Muscle of leg (tissue), 11 donors: ENCODE measurements around the gene AGBL5. TPM values are rescaled to one million over a fixed set of nuclear protein-coding genes. Genes with fewer than 3 reads are reported as not detected.
A peak's percentile ranks its signal among the peaks of the same experiment; 100 is the strongest.

Experiments used
- DNase-seq: peaks from one replicate; pipeline ENCODE4 v3.0.0; 2013
- H3K27ac ChIP-seq: one replicate; pipeline ENCODE4 v1.5.1; 2013; ENCODE audit warnings: mild to moderate bottlenecking, low read length, control low read depth
- H3K27me3 ChIP-seq: one replicate; pipeline ENCODE4 v1.6.1; 2013; ENCODE audit warnings: low read length; ENCODE audit not compliant: control insufficient read depth, insufficient read depth
- H3K36me3 ChIP-seq: one replicate; pipeline ENCODE4 v1.6.1; 2013; ENCODE audit warnings: low read length; ENCODE audit not compliant: control insufficient read depth, insufficient read depth
- H3K4me1 ChIP-seq: one replicate; pipeline ENCODE4 v1.6.1; 2013; ENCODE audit warnings: low read length; ENCODE audit not compliant: control insufficient read depth, insufficient read depth
- H3K4me3 ChIP-seq: one replicate; pipeline ENCODE4 v1.5.1; 2013; ENCODE audit warnings: low read length, control low read depth
- H3K9me3 ChIP-seq: replicated peaks from 2 replicates; pipeline ENCODE4 v1.6.1; 2013; ENCODE audit warnings: low read depth, low read length; ENCODE audit not compliant: control insufficient read depth
- WGBS: methylation state at CpG from one replicate; pipeline ENCODE4 v1.1.5; 2013; ENCODE audit warnings: missing lambda C conversion rate; ENCODE audit not compliant: insufficient coverage; 5-methylcytosine and 5-hydroxymethylcytosine counted together
- polyA plus RNA-seq, 8 donors: library from polyadenylated mRNA; unstranded; fragments of 120-200 nt; gene quantifications; one replicate each; pipeline versions ENCODE4 v1.2.1 to v1.2.3, GENCODE V29; 2013; ENCODE audit warnings: inconsistent platforms in 1 of 8, low replicate concordance in 1 of 8; ENCODE audit not compliant: insufficient read length in 8 of 8, insufficient read depth in 1 of 8
- total RNA-seq: library from RNA; stranded (reverse); fragments of 120-200 nt; gene quantifications from one replicate; pipeline ENCODE4 v1.2.4, GENCODE V29; 2013

Gene AGBL5
- total and polyA plus RNA-seq, 9 donors = 12.4 to 22.6 (median 20.4) TPM

GRCh38 chr2:27076323-27076722, 24.9 kb downstream of the AGBL5 start:
- Histone ChIP-seq H3K27ac (peak overlapping the region; percentile 20), H3K4me1 (peaks cover 84% of the 10 kb centered on the region), H3K4me3 (no peak overlapping the region), H3K27me3 (no peaks in the 10 kb centered on the region), H3K36me3 (no peaks in the 10 kb centered on the region), H3K9me3 (no peaks in the 10 kb centered on the region)
- DNase-seq = no peak
- WGBS = 50% methylated on average over 1 of the region's 4 CpGs

GRCh38 chr2:27077231-27077630, 25.8 kb downstream of the AGBL5 start:
- no peak for DNase-seq
- peaks cover 3% of the 10 kb centered on the region for H3K36me3 ChIP-seq
- H3K27ac ChIP-seq = peak overlapping the region; percentile 75
- whole genome bisulfite sequencing = 75% methylated on average over 7 of the region's 7 CpGs
- H3K9me3 ChIP-seq = no peaks in the 10 kb centered on the region
- peaks cover 89% of the 10 kb centered on the region for H3K4me1 ChIP-seq
- no peak overlapping the region for H3K4me3 ChIP-seq
- no peaks in the 10 kb centered on the region for H3K27me3 ChIP-seq

GRCh38 chr2:27078267-27079194, 27.1 kb downstream of the AGBL5 start, which contains the start of gene EMILIN1:
EMILIN1 (plus strand) TSS chr2:27078615; CDS start chr2:27079066, 451 bp downstream.
- H3K4me1 ChIP-seq = peaks cover 91% of the 10 kb centered on the region
- H3K27me3 ChIP-seq = no peaks in the 10 kb centered on the region
- WGBS = 1% methylated on average over 36 of the region's 41 CpGs
- peak; percentile 99 for DNase-seq
- H3K4me3 ChIP-seq = peak within 1 kb of the TSS; percentile 49
- peaks cover 10% of the 10 kb centered on the region for H3K36me3 ChIP-seq
- peak within 1 kb of the TSS; percentile 84 for H3K27ac ChIP-seq
- H3K9me3 ChIP-seq = no peaks in the 10 kb centered on the region

- Histone ChIP-seq H3K36me3 (peaks cover 14% of the 10 kb centered on the region), H3K27ac (peak overlapping the region; percentile 84), H3K4me3 (peak overlapping the region; percentile 49), H3K4me1 (peaks cover 91% of the 10 kb centered on the region), H3K27me3 (no peaks in the 10 kb centered on the region), H3K9me3 (no peaks in the 10 kb centered on the region)
- 29% methylated on average over 5 of the region's 14 CpGs for WGBS
- no peak for DNase-seq
These were observed 28.0 kb downstream of the AGBL5 start for GRCh38 chr2:27079233-27080139.

GRCh38 chr2:27080140-27080469, 28.6 kb downstream of the AGBL5 start:
- 37% methylated on average over 7 of the region's 7 CpGs for WGBS
- H3K27ac ChIP-seq = peak overlapping the region; percentile 33
- no peaks in the 10 kb centered on the region for H3K27me3 ChIP-seq
- no peak for DNase-seq
- no peaks in the 10 kb centered on the region for H3K9me3 ChIP-seq
- peak overlapping the region; percentile 49 for H3K4me3 ChIP-seq
- H3K36me3 ChIP-seq = peaks cover 14% of the 10 kb centered on the region
- H3K4me1 ChIP-seq = peaks cover 91% of the 10 kb centered on the region

GRCh38 chr2:27080603-27080936, 29.1 kb downstream of the AGBL5 start:
- no peaks in the 10 kb centered on the region for H3K27me3 ChIP-seq
- H3K27ac ChIP-seq = peak overlapping the region; percentile 83
- 54% methylated on average over 11 of the region's 14 CpGs for WGBS
- peaks cover 14% of the 10 kb centered on the region for H3K36me3 ChIP-seq
- peaks cover 91% of the 10 kb centered on the region for H3K4me1 ChIP-seq
- no peak for DNase-seq
- H3K4me3 ChIP-seq = no peak overlapping the region
- no peaks in the 10 kb centered on the region for H3K9me3 ChIP-seq

GRCh38 chr2:27081984-27082772, 30.7 kb downstream of the AGBL5 start:
- peaks cover 1% of the 10 kb centered on the region for H3K27me3 ChIP-seq
- WGBS = 76% methylated on average over 38 of the region's 38 CpGs
- no peak for DNase-seq
- H3K27ac ChIP-seq = peak overlapping the region; percentile 83
- peaks cover 14% of the 10 kb centered on the region for H3K36me3 ChIP-seq
- peaks cover 86% of the 10 kb centered on the region for H3K4me1 ChIP-seq
- no peak overlapping the region for H3K4me3 ChIP-seq
- H3K9me3 ChIP-seq = no peaks in the 10 kb centered on the region

- Histone ChIP-seq H3K36me3 (peaks cover 14% of the 10 kb centered on the region), H3K4me3 (no peak overlapping the region), H3K4me1 (peaks cover 83% of the 10 kb centered on the region), H3K27ac (peak overlapping the region; percentile 83), H3K27me3 (peaks cover 4% of the 10 kb centered on the region), H3K9me3 (no peaks in the 10 kb centered on the region)
- DNase-seq = peak; percentile 71
- 61% methylated on average over 26 of the region's 27 CpGs for WGBS
These were observed 31.4 kb downstream of the AGBL5 start for GRCh38 chr2:27082773-27083409.

GRCh38 chr2:27083410-27084296, 32.2 kb downstream of the AGBL5 start:
- Histone ChIP-seq H3K36me3 (peaks cover 14% of the 10 kb centered on the region), H3K9me3 (no peaks in the 10 kb centered on the region), H3K27me3 (peaks cover 4% of the 10 kb centered on the region), H3K27ac (peak overlapping the region; percentile 83), H3K4me1 (peaks cover 79% of the 10 kb centered on the region), H3K4me3 (no peak overlapping the region)
- DNase-seq = no peak
- WGBS = 77% methylated on average over 18 of the region's 20 CpGs
